Panc1 (cell line): ENCODE measurements around the gene CS.

Experiments
- POLR2AphosphoS5 ChIP-seq: IDR thresholded peaks from 2 replicates; pipeline ENCODE4 v1.6.1; 2012; ENCODE audit warnings: mild to moderate bottlenecking, low read depth, low read length, moderate library complexity
- REST ChIP-seq, 2 experiments: IDR thresholded peaks; 2 replicates each; pipeline ENCODE4 v1.6.1; 2011 to 2012; ENCODE audit warnings: low read depth in 2 of 2, control low read depth in 1 of 2, low read length in 1 of 2, mild to moderate bottlenecking in 1 of 2, moderate library complexity in 1 of 2; ENCODE audit not compliant: insufficient read depth in 1 of 2

GRCh38 chr12:56241424-56242303, 58.5 kb downstream of the CS start:
- no peak for TF ChIP-seq REST (IDR thresholded peaks at IDR 0.05; ENCODE audit: insufficient read depth in 1 of 2, low read depth in 2 of 2, low read length in 1 of 2)
- TF ChIP-seq POLR2AphosphoS5 = no peak
